IMR-90 (cell line): Measurements from ENCODE around the gene ABCA8. TPM values are rescaled to one million over a fixed set of nuclear protein-coding genes. Genes with fewer than 3 reads are reported as not detected.

Experiments
- ATAC-seq: fragments of 200-7000 bp; cut with Tn5 transposase; 2 replicates; pipeline ENCODE4 v1.9.1; 2020; ENCODE audit warnings: low read depth, mild to moderate bottlenecking, moderate library complexity
- BruUV-seq: library from RNA; stranded (reverse); fragments of 400-500 nt; replicated peaks from 2 replicates; lab custom pipeline; 2021; lab: Mats Ljungman, UMichigan
- CTCF ChIA-PET: fragments of 300-600 bp; formaldehyde crosslinking; extraction: SDS; loops from one replicate; lab custom pipeline; 2021; ENCODE audit warnings: antibody characterized with exemption; lab: Yijun Ruan, JAX
- POLR2A ChIA-PET: fragments of 300-600 bp; sonication (Branson Sonifier 250); formaldehyde crosslinking; loops from one replicate; lab custom pipeline; 2022; ENCODE audit warnings: antibody characterized with exemption; ENCODE audit not compliant: unreplicated experiment; lab: Charles Lee
- DNase-seq: peaks from one replicate; pipeline ENCODE4 v3.0.0; 2013
- H2AFZ ChIP-seq: replicated peaks from 2 replicates; pipeline ENCODE3; 2013; ENCODE audit warnings: low read length, mild to moderate bottlenecking; ENCODE audit not compliant: poor library complexity
- H2AK5ac ChIP-seq: 2 replicates; pipeline ENCODE4 v1.6.1; 2013; ENCODE audit warnings: low read depth, low read length, inconsistent platforms
- H2AK9ac ChIP-seq: replicated peaks from 2 replicates; pipeline ENCODE3; 2013; ENCODE audit warnings: mild to moderate bottlenecking, low read depth, low read length, moderate library complexity; ENCODE audit not compliant: poor library complexity
- H2BK120ac ChIP-seq: 2 replicates; pipeline ENCODE4 v1.6.1; 2013; ENCODE audit warnings: low read depth, low read length, inconsistent platforms
- H2BK15ac ChIP-seq: 3 replicates; pipeline ENCODE4 v1.6.1; 2013; ENCODE audit warnings: low read depth, low read length, inconsistent platforms
- H2BK20ac ChIP-seq: 2 replicates; pipeline ENCODE4 v1.6.1; 2013; ENCODE audit warnings: low read depth, mild to moderate bottlenecking, inconsistent platforms, low read length, moderate library complexity
- H2BK5ac ChIP-seq: 2 replicates; pipeline ENCODE4 v1.6.1; 2013; ENCODE audit warnings: mild to moderate bottlenecking, low read depth, low read length, inconsistent platforms; ENCODE audit not compliant: poor library complexity, severe bottlenecking
- H3K14ac ChIP-seq: replicated peaks from 2 replicates; pipeline ENCODE4 v1.6.1; 2013; ENCODE audit warnings: low read depth, low read length, inconsistent platforms
- H3K18ac ChIP-seq: 2 replicates; pipeline ENCODE4 v1.6.1; 2013; ENCODE audit warnings: low read depth, low read length, control low read depth
- H3K23ac ChIP-seq: 2 replicates; pipeline ENCODE4 v1.6.1; 2013; ENCODE audit warnings: low read depth, low read length, inconsistent platforms
- H3K27ac ChIP-seq: 2 replicates; pipeline ENCODE4 v1.5.1; 2013; ENCODE audit warnings: mild to moderate bottlenecking, control low read depth, low read length; ENCODE audit not compliant: insufficient read depth
- H3K27me3 ChIP-seq: 2 replicates; pipeline ENCODE4 v1.6.1; 2013; ENCODE audit warnings: low read length; ENCODE audit not compliant: control insufficient read depth, insufficient read depth
- H3K36me3 ChIP-seq: 2 replicates; pipeline ENCODE4 v1.6.1; 2013; ENCODE audit warnings: low read length, mixed read lengths; ENCODE audit not compliant: control insufficient read depth, insufficient read depth
- H3K4ac ChIP-seq: 2 replicates; pipeline ENCODE4 v1.6.1; 2013; ENCODE audit warnings: low read depth, low read length, inconsistent platforms
- H3K4me1 ChIP-seq: 2 replicates; pipeline ENCODE4 v1.6.1; 2013; ENCODE audit warnings: low read length, mixed read lengths; ENCODE audit not compliant: control insufficient read depth, insufficient read depth
- H3K4me2 ChIP-seq: 2 replicates; pipeline ENCODE4 v1.6.1; 2013; ENCODE audit warnings: low read depth, mild to moderate bottlenecking, control low read depth, low read length, moderate library complexity
- H3K4me3 ChIP-seq: 2 replicates; pipeline ENCODE4 v1.5.1; 2013; ENCODE audit warnings: low read depth, mild to moderate bottlenecking, control low read depth, low read length, moderate library complexity; ENCODE audit not compliant: insufficient read depth
- H3K56ac ChIP-seq: 2 replicates; pipeline ENCODE4 v1.6.1; 2013; ENCODE audit warnings: low read length, inconsistent platforms; ENCODE audit not compliant: insufficient read depth; ENCODE audit errors: extremely low read depth
- H3K79me1 ChIP-seq, 2 experiments: 2 replicates each; pipeline ENCODE4 v1.6.1; 2013; ENCODE audit warnings: low read length in 2 of 2, inconsistent platforms in 1 of 2, low read depth in 1 of 2
- H3K9ac ChIP-seq: 2 replicates; pipeline ENCODE4 v1.6.1; 2013; ENCODE audit warnings: low read depth, low read length, control low read depth
- H3K9me1 ChIP-seq: 2 replicates; pipeline ENCODE4 v1.6.1; 2013; ENCODE audit warnings: low read length, inconsistent platforms; ENCODE audit not compliant: insufficient read depth
- H3K9me3 ChIP-seq: 2 replicates; pipeline ENCODE4 v1.6.1; 2013; ENCODE audit warnings: low read length; ENCODE audit not compliant: control insufficient read depth, insufficient read depth
- H4K20me1 ChIP-seq: 2 replicates; pipeline ENCODE4 v1.6.1; 2013; ENCODE audit warnings: low read length, inconsistent platforms; ENCODE audit not compliant: insufficient read depth
- H4K5ac ChIP-seq: 2 replicates; pipeline ENCODE4 v1.6.1; 2013; ENCODE audit warnings: mild to moderate bottlenecking, low read depth, low read length, control low read depth
- H4K8ac ChIP-seq, 2 experiments: 2 replicates each; pipeline ENCODE4 v1.6.1; 2013; ENCODE audit warnings: low read depth in 2 of 2, low read length in 2 of 2, control low read depth in 1 of 2, inconsistent platforms in 1 of 2
- H4K91ac ChIP-seq: 2 replicates; pipeline ENCODE4 v1.6.1; 2013; ENCODE audit warnings: low read depth, low read length, inconsistent platforms; ENCODE audit not compliant: insufficient read depth
- CEBPB ChIP-seq: IDR thresholded peaks from 2 replicates; pipeline ENCODE4 v1.6.1; 2012; ENCODE audit warnings: low read depth, low read length, improper control_type of control experiment
- FOS ChIP-seq: fragments of 150-350 bp; IDR thresholded peaks from 2 replicates; pipeline ENCODE4 v1.6.1; 2016; ENCODE audit warnings: low read depth, low read length
- MAFK ChIP-seq: IDR thresholded peaks from 2 replicates; pipeline ENCODE4 v1.6.1; 2012; ENCODE audit warnings: low read depth, low read length, improper control_type of control experiment
- MAZ ChIP-seq: IDR thresholded peaks from 2 replicates; pipeline ENCODE4 v1.6.1; 2012; ENCODE audit warnings: low read depth, mild to moderate bottlenecking, low read length, improper control_type of control experiment, moderate library complexity, borderline replicate concordance
- MXI1 ChIP-seq: IDR thresholded peaks from 2 replicates; pipeline ENCODE4 v1.6.1; 2012; ENCODE audit warnings: low read depth, mild to moderate bottlenecking, low read length, moderate library complexity, borderline replicate concordance
- NFE2L2 ChIP-seq: fragments of 150-350 bp; IDR thresholded peaks from 2 replicates; pipeline ENCODE4 v1.6.1; 2016; ENCODE audit warnings: low read depth, mild to moderate bottlenecking, low read length
- POLR2A ChIP-seq: IDR thresholded peaks from 2 replicates; pipeline ENCODE4 v1.6.1; 2012; ENCODE audit warnings: mild to moderate bottlenecking, low read depth, low read length
- RAD21 ChIP-seq: IDR thresholded peaks from 2 replicates; pipeline ENCODE4 v1.6.1; 2012; ENCODE audit warnings: low read length, improper control_type of control experiment
- RCOR1 ChIP-seq: IDR thresholded peaks from 2 replicates; pipeline ENCODE4 v1.6.1; 2012; ENCODE audit warnings: mild to moderate bottlenecking, low read length, improper control_type of control experiment; ENCODE audit not compliant: insufficient replicate concordance
- SMC3 ChIP-seq: fragments of 150-350 bp; IDR thresholded peaks from 2 replicates; pipeline ENCODE4 v1.6.1; 2016; ENCODE audit warnings: low read depth, mild to moderate bottlenecking, antibody characterized with exemption, low read length, moderate library complexity
- WGBS, 2 experiments: methylation state at CpG; one replicate each; pipeline versions ENCODE4 v1.1.5 to v1.1.7; 2013; ENCODE audit warnings: missing lambda C conversion rate in 2 of 2; ENCODE audit not compliant: insufficient read length in 1 of 2; ENCODE audit errors: extremely low coverage in 2 of 2; 5-methylcytosine and 5-hydroxymethylcytosine counted together
- dilution Hi-C: fragments of 300-500 bp; cut with HindIII; formaldehyde crosslinking; loops from one replicate; pipeline ENCODE4 v1.14.3; 2018; ENCODE audit warnings: low sequenced_read_pairs; ENCODE audit not compliant: unreplicated experiment
- in situ Hi-C: fragments of 300-500 bp; cut with MboI; formaldehyde crosslinking; loops from 3 replicates; pipeline ENCODE4 v1.14.3; 2019; ENCODE audit warnings: low sequenced_read_pairs, inconsistent platforms, mixed read lengths
- intact Hi-C: fragments of 100-400 bp; cut with micrococcal nuclease; formaldehyde crosslinking; loops from 2 replicates; pipeline ENCODE4 v1.10.0; 2022
- polyA plus RNA-seq, 3 experiments: library from polyadenylated mRNA; depleted of rRNA; stranded (reverse); fragments of >200 nt; gene quantifications; 2 replicates each; pipeline ENCODE4 v1.2.3, GENCODE V29; 2012; ENCODE audit warnings: low replicate concordance in 1 of 3
- total RNA-seq: library from RNA; depleted of rRNA; stranded (reverse); fragments of >200 nt; gene quantifications from 2 replicates; pipeline ENCODE4 v1.2.3, GENCODE V29; 2012
- TF ChIP-seq, protein P1 (sequence below): fragments of 150-350 bp; IDR thresholded peaks from 2 replicates; pipeline ENCODE4 v1.6.1; 2017; ENCODE audit warnings: mild to moderate bottlenecking, antibody characterized with exemption, low read length, low read depth
- TF ChIP-seq, protein P2 (sequence below): conservative IDR thresholded peaks from 2 replicates; pipeline ENCODE4 v1.5.1; 2012; ENCODE audit warnings: mild to moderate bottlenecking, low read depth, low read length, improper control_type of control experiment

The ABCA8 gene
- total and polyA plus RNA-seq, 2 of the 4 experiments (the other 2 are of a cell fraction): 1.8 TPM

DNA sequence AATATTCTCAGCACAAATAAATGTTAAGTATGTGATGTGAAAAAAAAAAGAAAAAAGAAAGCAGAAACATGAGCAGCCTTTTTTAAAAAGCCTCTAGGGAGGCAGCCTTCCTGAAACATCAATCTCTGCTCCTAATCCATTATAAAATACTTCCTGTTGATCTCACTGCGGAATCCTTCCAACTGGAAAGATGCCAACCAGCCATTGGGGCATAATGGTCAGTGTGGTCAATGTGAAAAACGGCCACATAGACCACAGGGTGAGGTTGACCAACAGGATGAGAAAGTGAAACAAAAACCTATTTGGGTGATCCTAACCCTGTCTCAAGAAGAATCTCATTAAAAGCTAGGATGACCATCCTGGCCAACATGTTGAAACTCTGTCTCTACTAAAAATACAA, 26.1 kb upstream of the ABCA8 start:
- no peaks in the 10 kb centered on the region for H3K9me3 ChIP-seq
- no peak overlapping the region; the same call in 1 of the 2 replicates for H3K18ac ChIP-seq
- intact Hi-C loops: no loop called here
- CTCF ChIA-PET: no interaction called here
- H2AK5ac ChIP-seq: no peak overlapping the region
- H3K23ac ChIP-seq: no peak overlapping the region
- peak; percentile 68 for ATAC-seq
- H4K5ac ChIP-seq: no peak overlapping the region; the same call in 1 of the 2 replicates
- H3K14ac ChIP-seq: peak overlapping the region; percentile 82; the same call in 1 of the 2 replicates
- H3K36me3 ChIP-seq: no peaks in the 10 kb centered on the region
- no peak overlapping the region; the same call in 2 of the 3 replicates for H2BK15ac ChIP-seq
- no peak overlapping the region for H2AFZ ChIP-seq
- dilution Hi-C loops: no loop called here
- H3K4ac ChIP-seq: no peak overlapping the region
- no peak overlapping the region for H2AK9ac ChIP-seq
- no peak overlapping the region for H4K91ac ChIP-seq
- in situ Hi-C loops: no loop called here
- H2BK5ac ChIP-seq: no peak overlapping the region
- no CpG with 5 or more reads among the region's 2 CpGs for WGBS, 2 experiments
- peak; percentile 36 for DNase-seq
- H2BK120ac ChIP-seq: 0 out of 2 replicates have a peak overlapping the region, but pooled peaks have one; percentile 64
- H2BK20ac ChIP-seq: no peak overlapping the region
- peak overlapping the region; percentile 80 for H3K4me2 ChIP-seq
- POLR2A ChIA-PET: no interaction called here
- H3K79me1 ChIP-seq: no peaks in the 10 kb centered on the region
- H4K20me1 ChIP-seq: no peaks in the 10 kb centered on the region
- H3K9ac ChIP-seq: no peak overlapping the region; the same call in 1 of the 2 replicates
- TF ChIP-seq SMC3: no peak
- TF ChIP-seq MXI1: no peak
- TF ChIP-seq POLR2A: no peak
- TF ChIP-seq MAZ: no peak
- TF ChIP-seq, protein P1, sequence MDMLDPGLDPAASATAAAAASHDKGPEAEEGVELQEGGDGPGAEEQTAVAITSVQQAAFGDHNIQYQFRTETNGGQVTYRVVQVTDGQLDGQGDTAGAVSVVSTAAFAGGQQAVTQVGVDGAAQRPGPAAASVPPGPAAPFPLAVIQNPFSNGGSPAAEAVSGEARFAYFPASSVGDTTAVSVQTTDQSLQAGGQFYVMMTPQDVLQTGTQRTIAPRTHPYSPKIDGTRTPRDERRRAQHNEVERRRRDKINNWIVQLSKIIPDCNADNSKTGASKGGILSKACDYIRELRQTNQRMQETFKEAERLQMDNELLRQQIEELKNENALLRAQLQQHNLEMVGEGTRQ: no peak
- TF ChIP-seq, protein P2, sequence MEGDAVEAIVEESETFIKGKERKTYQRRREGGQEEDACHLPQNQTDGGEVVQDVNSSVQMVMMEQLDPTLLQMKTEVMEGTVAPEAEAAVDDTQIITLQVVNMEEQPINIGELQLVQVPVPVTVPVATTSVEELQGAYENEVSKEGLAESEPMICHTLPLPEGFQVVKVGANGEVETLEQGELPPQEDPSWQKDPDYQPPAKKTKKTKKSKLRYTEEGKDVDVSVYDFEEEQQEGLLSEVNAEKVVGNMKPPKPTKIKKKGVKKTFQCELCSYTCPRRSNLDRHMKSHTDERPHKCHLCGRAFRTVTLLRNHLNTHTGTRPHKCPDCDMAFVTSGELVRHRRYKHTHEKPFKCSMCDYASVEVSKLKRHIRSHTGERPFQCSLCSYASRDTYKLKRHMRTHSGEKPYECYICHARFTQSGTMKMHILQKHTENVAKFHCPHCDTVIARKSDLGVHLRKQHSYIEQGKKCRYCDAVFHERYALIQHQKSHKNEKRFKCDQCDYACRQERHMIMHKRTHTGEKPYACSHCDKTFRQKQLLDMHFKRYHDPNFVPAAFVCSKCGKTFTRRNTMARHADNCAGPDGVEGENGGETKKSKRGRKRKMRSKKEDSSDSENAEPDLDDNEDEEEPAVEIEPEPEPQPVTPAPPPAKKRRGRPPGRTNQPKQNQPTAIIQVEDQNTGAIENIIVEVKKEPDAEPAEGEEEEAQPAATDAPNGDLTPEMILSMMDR: no peak
- TF ChIP-seq NFE2L2: no peak
- TF ChIP-seq FOS: no peak
- no peak for TF ChIP-seq MAFK
- no peak for TF ChIP-seq RAD21
- no peak for TF ChIP-seq CEBPB
- no peak for TF ChIP-seq RCOR1
- peak overlapping the region; percentile 9; the same call in 1 of the 2 replicates for H3K4me3 ChIP-seq
- no TSS peak for BruUV-seq
- no peaks in the 10 kb centered on the region for H3K27me3 ChIP-seq
- peak overlapping the region; percentile 51; the same call in 1 of the 2 replicates for H3K27ac ChIP-seq
- H3K9me1 ChIP-seq: no peaks in the 10 kb centered on the region
- no peaks in the 10 kb centered on the region for H3K4me1 ChIP-seq
- 0 out of 4 replicates have a peak overlapping the region, but pooled peaks of 1 of the 2 experiments have one; percentile 47 for H4K8ac ChIP-seq
- no peak overlapping the region for H3K56ac ChIP-seq
